ENCODE results near the gene ODF4. TPM values are rescaled to one million over a fixed set of nuclear protein-coding genes. Genes with fewer than 3 reads are reported as not detected.

The ODF4 gene
- total RNA-seq, 1 experiment from 2014 or later, result not detected

- Histone ChIP-seq H3K4me1 (ENCODE audit: insufficient read depth, low read length) (no peaks in the 10 kb centered on the region), H3K4me2 (ENCODE audit: low read length) (no peak overlapping the region), H3K9ac (ENCODE audit: low read length) (no peak overlapping the region), H3K9me2 (replicated peaks; ENCODE audit: low read length) (no peaks in the 10 kb centered on the region), H3F3A (ENCODE audit: low read length, unreplicated experiment) (no peaks in the 10 kb centered on the region), H3K79me2 (ENCODE audit: low read length) (no peaks in the 10 kb centered on the region), H4K20me1 (ENCODE audit: low read length) (no peaks in the 10 kb centered on the region), H2AFZ (ENCODE audit: low read length) (no peak overlapping the region), H3K27me3 (ENCODE audit: low read length) (peaks cover 20% of the 10 kb centered on the region), H3K9me3 (ENCODE audit: low read length) (no peaks in the 10 kb centered on the region), H3K4me3 (ENCODE audit: low read length) (no peak overlapping the region), H3K27ac (ENCODE audit: low read length) (no peak overlapping the region), H3K36me3 (ENCODE audit: low read depth, low read length) (no peaks in the 10 kb centered on the region)
- ChIA-PET POLR2A (ENCODE audit: unreplicated experiment) (no interaction called here), CTCF (no interaction called here)
- intact Hi-C loops (cut with micrococcal nuclease), result no loop called here
- ATAC-seq, result no peak
- no TSS peak for BruUV-seq (replicated peaks)
- TF ChIP-seq, protein P1, sequence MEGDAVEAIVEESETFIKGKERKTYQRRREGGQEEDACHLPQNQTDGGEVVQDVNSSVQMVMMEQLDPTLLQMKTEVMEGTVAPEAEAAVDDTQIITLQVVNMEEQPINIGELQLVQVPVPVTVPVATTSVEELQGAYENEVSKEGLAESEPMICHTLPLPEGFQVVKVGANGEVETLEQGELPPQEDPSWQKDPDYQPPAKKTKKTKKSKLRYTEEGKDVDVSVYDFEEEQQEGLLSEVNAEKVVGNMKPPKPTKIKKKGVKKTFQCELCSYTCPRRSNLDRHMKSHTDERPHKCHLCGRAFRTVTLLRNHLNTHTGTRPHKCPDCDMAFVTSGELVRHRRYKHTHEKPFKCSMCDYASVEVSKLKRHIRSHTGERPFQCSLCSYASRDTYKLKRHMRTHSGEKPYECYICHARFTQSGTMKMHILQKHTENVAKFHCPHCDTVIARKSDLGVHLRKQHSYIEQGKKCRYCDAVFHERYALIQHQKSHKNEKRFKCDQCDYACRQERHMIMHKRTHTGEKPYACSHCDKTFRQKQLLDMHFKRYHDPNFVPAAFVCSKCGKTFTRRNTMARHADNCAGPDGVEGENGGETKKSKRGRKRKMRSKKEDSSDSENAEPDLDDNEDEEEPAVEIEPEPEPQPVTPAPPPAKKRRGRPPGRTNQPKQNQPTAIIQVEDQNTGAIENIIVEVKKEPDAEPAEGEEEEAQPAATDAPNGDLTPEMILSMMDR (conservative IDR thresholded peaks at IDR 0.05; ENCODE audit: low read depth, low read length), result no peak
- TF ChIP-seq EZH2 (IDR thresholded peaks at IDR 0.05; ENCODE audit: low read length, unreplicated experiment), result no peak
- TF ChIP-seq EZH2phosphoT487 (IDR thresholded peaks at IDR 0.05; ENCODE audit: borderline replicate concordance, low read length), result no peak
- no peak for DNase-seq
Measured at GRCh38 chr17:8312251-8312650, 27.4 kb upstream of the ODF4 start.

DNA sequence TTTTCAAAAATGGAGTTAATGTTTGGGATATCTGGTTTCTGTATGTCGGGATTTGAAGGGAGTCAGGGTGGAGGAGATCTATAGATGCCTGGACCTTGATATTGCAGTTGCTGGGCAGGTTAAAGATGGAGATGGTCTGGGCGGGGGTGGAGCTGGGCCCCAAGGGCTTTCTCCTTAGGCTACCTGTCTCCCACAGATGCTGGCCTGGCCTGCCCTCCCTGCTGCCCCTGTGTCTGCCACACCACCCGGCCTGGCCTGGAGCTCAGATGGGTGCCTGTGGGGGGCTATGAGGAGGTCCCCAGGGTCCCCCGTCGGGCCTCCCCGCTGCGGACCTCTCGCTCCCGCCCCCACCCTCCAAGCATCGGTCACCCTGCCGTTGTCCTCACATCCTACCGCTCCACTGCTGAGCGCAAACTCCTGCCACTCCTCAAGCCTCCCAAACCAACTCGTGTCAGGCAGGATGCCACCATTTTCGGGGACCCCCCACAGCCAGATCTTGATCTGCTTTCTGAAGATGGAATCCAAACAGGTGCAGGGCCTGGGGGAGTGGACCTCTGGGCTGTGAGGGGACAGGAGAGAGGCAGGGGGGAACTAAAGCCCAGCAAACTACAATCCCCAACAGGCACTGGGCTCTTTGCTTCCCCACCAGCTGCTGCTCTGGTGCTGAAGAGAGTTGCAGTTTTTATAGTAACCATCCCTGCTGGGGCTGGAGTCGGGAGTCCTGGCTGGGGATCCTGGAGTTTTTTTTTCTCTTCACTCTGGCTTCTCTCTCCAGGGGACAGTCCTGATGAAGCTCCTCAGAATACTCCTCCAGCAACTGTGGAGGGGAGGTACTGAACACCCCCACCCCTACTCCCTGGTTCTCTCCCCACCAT lies 26.7 kb upstream of the ODF4 start:
- CTCF ChIA-PET, result no interaction called here
- H3K4me2 ChIP-seq (ENCODE audit: low read length), result no peak overlapping the region
- H3K4me1 ChIP-seq (ENCODE audit: insufficient read depth, low read length), result no peaks in the 10 kb centered on the region
- no peak overlapping the region for H2AFZ ChIP-seq (ENCODE audit: low read length)
- no peak overlapping the region for H3K27ac ChIP-seq (ENCODE audit: low read length)
- no peak overlapping the region for H3K4me3 ChIP-seq (ENCODE audit: low read length)
- no peaks in the 10 kb centered on the region for H3K36me3 ChIP-seq (ENCODE audit: low read depth, low read length)
- intact Hi-C loops (cut with micrococcal nuclease), result no loop called here
- H3F3A ChIP-seq (ENCODE audit: low read length, unreplicated experiment), result no peaks in the 10 kb centered on the region
- H3K9me3 ChIP-seq (ENCODE audit: low read length), result no peaks in the 10 kb centered on the region
- H3K9ac ChIP-seq (ENCODE audit: low read length), result no peak overlapping the region
- H3K79me2 ChIP-seq (ENCODE audit: low read length), result no peaks in the 10 kb centered on the region
- ATAC-seq (no peak), DNase-seq (no peak)
- H4K20me1 ChIP-seq (ENCODE audit: low read length), result no peaks in the 10 kb centered on the region
- POLR2A ChIA-PET (ENCODE audit: unreplicated experiment), result no interaction called here
- no peaks in the 10 kb centered on the region for H3K9me2 ChIP-seq (replicated peaks; ENCODE audit: low read length)
- no TSS peak for BruUV-seq (replicated peaks)
- H3K27me3 ChIP-seq (ENCODE audit: low read length), result peaks cover 20% of the 10 kb centered on the region
- TF ChIP-seq EZH2 (IDR thresholded peaks at IDR 0.05; ENCODE audit: low read length, unreplicated experiment) (no peak), EZH2phosphoT487 (IDR thresholded peaks at IDR 0.05; ENCODE audit: borderline replicate concordance, low read length) (no peak)
- TF ChIP-seq, protein P1 (conservative IDR thresholded peaks at IDR 0.05; ENCODE audit: low read depth, low read length), result no peak
